GM12865 (cell line): ENCODE data around the gene HIF1AN.

Source experiments
- DNase-seq: peaks from one replicate; pipeline ENCODE4 v3.0.0; 2010; ENCODE audit warnings: low read depth
- H3K4me3 ChIP-seq: 2 replicates; pipeline ENCODE4 v1.5.1; 2011; ENCODE audit warnings: mild to moderate bottlenecking, low read depth, low read length, control low read depth
- TF ChIP-seq, protein P1 (sequence below): IDR thresholded peaks from 2 replicates; pipeline ENCODE4 v1.5.1; 2011; ENCODE audit warnings: low read length, control low read depth, low read depth, inconsistent platforms; ENCODE audit not compliant: insufficient read depth; ENCODE audit errors: missing control alignments

The HIF1AN gene

DNA sequence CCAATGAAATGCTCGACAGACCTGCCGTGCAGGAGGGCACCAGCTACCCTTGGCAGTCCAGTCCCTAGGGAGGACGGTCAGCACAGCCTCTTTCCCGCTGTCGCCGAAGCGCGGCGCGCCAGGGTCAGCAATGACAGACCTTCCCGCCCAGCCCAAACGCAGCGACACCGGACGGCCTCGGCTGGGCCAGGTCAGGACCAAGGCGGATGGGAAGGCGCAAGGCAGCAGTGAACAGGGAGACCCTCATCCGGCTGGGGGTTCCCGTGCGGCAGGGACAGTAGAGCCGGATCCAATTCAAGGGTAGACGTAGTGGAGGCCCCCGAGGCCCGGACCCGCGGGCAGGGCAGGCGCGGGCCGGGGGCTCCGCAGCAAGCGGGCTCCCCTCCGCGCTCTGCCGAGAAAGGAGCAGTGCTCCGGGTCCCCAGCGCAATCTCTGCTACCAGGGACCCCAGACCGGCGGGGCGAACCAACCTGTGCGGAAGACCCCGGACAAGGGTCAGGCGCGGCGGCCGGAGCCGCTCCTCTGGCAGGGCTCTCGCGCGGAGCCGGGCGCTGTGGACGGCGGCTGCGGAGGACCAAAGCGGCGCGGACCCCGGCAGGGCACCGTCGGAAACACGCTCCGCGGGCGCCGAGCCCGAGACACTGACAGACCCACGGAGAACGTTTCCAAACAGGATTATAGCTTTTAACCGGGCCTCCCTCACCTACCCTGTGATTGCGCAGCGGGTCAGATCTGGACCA is 16.3 kb upstream of the HIF1AN start, which contains the start of gene SEC31B:
TSS of gene SEC31B (minus strand) at position 551 of the 741 bp plus-strand sequence. CDS start 2,909 bp downstream, outside the sequence.
- DNase-seq, result no peak
- TF ChIP-seq, protein P1, sequence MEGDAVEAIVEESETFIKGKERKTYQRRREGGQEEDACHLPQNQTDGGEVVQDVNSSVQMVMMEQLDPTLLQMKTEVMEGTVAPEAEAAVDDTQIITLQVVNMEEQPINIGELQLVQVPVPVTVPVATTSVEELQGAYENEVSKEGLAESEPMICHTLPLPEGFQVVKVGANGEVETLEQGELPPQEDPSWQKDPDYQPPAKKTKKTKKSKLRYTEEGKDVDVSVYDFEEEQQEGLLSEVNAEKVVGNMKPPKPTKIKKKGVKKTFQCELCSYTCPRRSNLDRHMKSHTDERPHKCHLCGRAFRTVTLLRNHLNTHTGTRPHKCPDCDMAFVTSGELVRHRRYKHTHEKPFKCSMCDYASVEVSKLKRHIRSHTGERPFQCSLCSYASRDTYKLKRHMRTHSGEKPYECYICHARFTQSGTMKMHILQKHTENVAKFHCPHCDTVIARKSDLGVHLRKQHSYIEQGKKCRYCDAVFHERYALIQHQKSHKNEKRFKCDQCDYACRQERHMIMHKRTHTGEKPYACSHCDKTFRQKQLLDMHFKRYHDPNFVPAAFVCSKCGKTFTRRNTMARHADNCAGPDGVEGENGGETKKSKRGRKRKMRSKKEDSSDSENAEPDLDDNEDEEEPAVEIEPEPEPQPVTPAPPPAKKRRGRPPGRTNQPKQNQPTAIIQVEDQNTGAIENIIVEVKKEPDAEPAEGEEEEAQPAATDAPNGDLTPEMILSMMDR, result no peak
- no peak within 1 kb of the TSS for H3K4me3 ChIP-seq

DNA sequence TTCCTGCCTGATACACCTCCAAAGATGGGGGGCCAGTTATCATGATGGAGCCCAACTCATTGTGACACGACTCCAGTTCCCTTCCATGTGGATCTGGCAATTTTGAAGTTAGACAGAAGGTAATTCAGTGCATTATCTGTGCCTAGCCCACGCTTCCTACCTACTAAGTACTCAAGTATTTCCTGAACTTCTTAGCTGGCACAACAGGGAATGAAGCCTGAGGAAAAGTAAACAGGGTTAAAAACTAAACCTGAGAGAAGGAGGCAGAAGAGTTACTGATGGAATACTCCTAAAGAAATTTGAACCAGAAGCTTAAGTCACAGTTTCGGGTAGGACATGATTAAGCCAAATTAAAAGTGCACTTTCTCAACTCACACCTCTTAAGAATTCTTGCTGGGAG is 14.9 kb upstream of the HIF1AN start:
- TF ChIP-seq, protein P1, result no peak
- H3K4me3 ChIP-seq, result no peak overlapping the region
- DNase-seq, result no peak

DNA sequence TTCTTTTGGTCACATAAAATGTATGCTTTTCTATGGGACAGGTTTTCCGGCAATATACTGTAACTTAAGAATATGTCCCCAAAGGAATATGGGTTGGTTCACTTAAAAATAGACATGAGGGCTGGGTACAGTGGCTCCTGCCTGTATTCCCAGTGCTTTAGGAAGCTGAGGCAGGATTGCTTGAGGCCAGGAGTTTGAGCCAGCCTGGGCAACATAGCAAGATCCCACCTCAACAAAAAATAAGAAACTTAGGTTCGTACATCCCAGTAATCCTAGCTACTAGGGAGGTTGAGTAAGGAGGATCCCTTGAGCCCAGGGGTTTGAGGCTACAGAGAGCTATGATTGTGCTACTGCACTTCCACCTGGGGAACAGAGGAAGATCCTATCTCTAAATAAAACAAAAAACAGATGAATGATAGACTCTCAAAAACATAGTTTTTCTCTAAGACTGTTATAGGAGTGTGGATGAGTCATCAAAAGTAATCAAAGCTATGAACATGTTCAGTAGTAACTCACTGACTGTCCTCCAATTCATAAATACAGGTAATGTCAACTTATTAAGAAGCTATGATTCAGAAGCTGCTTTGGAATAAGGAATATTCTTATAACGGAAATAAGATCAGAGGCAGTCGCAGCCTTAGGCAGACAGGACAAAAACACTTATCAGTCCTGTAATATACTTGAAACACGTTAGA is 13.5 kb upstream of the HIF1AN start:
- TF ChIP-seq, protein P1, result no peak
- H3K4me3 ChIP-seq, result no peak overlapping the region
- no peak for DNase-seq

DNA sequence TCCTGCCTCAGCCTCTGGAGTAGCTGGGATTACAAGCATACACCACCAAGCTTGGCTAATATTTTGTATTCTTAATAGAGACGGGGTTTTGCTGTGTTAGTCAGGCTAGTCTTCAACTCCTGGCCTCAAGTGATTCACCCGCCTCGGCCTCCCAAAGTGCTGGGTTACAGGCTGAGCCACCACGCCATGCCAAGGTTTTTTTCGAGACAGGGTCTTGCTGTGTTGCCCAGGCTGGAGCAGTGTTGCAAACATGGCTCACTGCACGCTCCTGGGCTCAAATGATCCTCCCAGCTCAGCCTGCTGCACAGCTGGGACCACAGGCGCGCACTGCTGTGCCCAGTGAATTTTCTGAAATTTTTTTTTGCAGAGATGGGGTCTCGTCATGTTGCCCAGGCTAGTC is 12.8 kb upstream of the HIF1AN start:
- H3K4me3 ChIP-seq, result no peak overlapping the region
- DNase-seq, result no peak
- TF ChIP-seq, protein P1, result no peak

DNA sequence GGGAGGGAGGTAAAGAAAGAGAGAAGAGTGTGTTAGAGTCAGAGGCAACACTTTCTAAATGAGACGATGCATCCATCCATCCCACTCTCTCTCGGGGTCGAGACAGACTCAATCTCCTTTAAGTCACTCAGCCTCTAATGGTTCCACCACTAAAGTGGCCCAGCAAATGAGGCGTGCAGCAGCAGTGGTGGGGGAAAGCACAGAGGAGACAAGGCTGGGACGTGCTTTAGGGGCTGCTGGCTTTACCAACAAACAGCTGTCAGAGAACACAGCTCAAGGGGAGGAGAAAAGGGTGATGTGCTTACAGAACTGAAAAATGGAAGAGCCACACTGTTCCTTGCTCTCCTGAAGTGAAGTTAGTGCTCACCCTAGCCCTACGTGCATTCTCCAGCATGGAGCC is 11.5 kb upstream of the HIF1AN start:
- TF ChIP-seq, protein P1, result no peak
- DNase-seq, result no peak
- no peak overlapping the region for H3K4me3 ChIP-seq

DNA sequence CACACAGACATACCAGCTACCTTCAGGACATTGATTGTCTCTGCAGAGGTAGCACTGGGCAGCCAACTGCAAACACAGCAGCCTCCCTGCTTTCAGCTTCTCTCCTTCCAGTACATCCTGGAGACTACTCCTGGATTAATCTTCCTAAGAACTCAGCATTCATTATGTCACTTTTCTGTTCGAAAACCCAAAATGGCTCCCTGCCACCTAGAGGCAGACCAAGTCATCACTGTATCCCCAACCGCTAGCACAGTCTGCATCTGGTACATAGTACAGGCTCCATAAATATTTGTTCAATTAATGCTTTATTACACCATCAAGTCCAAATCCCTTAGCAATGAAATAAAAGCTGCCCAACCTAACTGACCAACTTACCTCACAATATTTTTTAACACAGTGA is 11.1 kb upstream of the HIF1AN start:
- DNase-seq, result no peak
- H3K4me3 ChIP-seq, result no peak overlapping the region
- TF ChIP-seq, protein P1, result no peak
